GM23248 (cell line): ENCODE results near the gene TECPR2.

ENCODE experiments used
- EZH2 ChIP-seq: fragments of 200-600 bp; sonication (generic); IDR thresholded peaks from 2 replicates; pipeline ENCODE4 v1.6.1; 2018; ENCODE audit warnings: antibody characterized with exemption, mild to moderate bottlenecking; ENCODE audit not compliant: insufficient read depth, poor library complexity, severe bottlenecking
- EZH2phosphoT487 ChIP-seq: fragments of 200-600 bp; sonication (generic); IDR thresholded peaks from 2 replicates; pipeline ENCODE4 v1.6.1; 2018; ENCODE audit warnings: antibody characterized with exemption, moderate library complexity, mild to moderate bottlenecking, low read depth; ENCODE audit not compliant: insufficient read depth

GRCh38 chr14:102321456-102322422 lies 41.0 kb upstream of the TECPR2 start:
- no peak for TF ChIP-seq EZH2
- no peak for TF ChIP-seq EZH2phosphoT487
